ENCODE data around the gene NPAS3. TPM values are rescaled to one million over a fixed set of nuclear protein-coding genes. Genes with fewer than 3 reads are reported as not detected.

The NPAS3 gene
- total and polyA plus RNA-seq, 10 donors: 0.13 to 9.5 (median 2.9) TPM

DNA sequence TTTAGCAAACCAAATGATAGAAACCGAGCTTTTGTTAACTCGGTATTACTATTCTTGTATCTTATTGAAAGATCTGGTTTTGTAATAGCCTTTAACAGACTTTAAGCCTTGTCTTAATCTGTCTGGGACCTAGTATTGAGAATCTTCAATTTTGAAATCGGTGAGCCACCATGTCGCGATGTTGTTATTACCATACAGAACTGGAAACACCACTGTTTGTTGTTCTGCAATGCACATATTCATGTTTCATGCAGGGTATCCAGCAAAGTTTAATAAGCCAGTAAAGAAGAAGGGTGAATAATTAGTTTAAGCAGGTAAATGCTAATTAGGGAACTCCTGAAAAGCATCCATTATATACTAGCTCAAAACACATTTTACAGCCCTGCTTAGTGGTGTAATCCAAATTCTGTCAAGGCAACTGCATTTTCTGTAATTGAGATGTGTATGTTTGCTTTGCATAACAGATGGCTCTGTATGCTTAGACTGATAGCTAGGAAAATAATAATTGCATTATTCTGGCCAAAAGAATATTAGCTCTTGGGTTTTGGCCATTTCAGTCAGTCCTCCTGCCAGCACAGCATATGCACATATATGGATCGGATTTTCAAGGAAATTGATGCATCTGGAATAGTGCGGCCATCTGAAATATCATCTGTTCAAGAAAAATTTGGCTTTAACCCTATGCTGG, 623.0 kb downstream of the NPAS3 start:
- H3K9me3 ChIP-seq: no peaks in the 10 kb centered on the region
- no peaks in the 10 kb centered on the region for H3K36me3 ChIP-seq
- TF ChIP-seq POLR2AphosphoS5 (IDR thresholded peaks at IDR 0.05): no peak
- TF ChIP-seq, protein P1, sequence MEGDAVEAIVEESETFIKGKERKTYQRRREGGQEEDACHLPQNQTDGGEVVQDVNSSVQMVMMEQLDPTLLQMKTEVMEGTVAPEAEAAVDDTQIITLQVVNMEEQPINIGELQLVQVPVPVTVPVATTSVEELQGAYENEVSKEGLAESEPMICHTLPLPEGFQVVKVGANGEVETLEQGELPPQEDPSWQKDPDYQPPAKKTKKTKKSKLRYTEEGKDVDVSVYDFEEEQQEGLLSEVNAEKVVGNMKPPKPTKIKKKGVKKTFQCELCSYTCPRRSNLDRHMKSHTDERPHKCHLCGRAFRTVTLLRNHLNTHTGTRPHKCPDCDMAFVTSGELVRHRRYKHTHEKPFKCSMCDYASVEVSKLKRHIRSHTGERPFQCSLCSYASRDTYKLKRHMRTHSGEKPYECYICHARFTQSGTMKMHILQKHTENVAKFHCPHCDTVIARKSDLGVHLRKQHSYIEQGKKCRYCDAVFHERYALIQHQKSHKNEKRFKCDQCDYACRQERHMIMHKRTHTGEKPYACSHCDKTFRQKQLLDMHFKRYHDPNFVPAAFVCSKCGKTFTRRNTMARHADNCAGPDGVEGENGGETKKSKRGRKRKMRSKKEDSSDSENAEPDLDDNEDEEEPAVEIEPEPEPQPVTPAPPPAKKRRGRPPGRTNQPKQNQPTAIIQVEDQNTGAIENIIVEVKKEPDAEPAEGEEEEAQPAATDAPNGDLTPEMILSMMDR (IDR thresholded peaks at IDR 0.05 in 8 of 11, conservative IDR thresholded peaks at IDR 0.05 in 3 of 11): no peak
- WGBS, 5 donors: 79 to 97% (median 86%) methylated on average over 7 of the region's 7 CpGs
- H3K27me3 ChIP-seq (replicated peaks in 1 of 7): no peaks in the 10 kb centered on the region
- no peak for DNase-seq
- H3K27ac ChIP-seq: no peak overlapping the region
- no peak overlapping the region for H3K4me3 ChIP-seq
- H3K4me1 ChIP-seq: no peaks in the 10 kb centered on the region
- intact Hi-C loops (cut with DNase I; ENCODE audit: low total_unique reads): no loop called here

DNA sequence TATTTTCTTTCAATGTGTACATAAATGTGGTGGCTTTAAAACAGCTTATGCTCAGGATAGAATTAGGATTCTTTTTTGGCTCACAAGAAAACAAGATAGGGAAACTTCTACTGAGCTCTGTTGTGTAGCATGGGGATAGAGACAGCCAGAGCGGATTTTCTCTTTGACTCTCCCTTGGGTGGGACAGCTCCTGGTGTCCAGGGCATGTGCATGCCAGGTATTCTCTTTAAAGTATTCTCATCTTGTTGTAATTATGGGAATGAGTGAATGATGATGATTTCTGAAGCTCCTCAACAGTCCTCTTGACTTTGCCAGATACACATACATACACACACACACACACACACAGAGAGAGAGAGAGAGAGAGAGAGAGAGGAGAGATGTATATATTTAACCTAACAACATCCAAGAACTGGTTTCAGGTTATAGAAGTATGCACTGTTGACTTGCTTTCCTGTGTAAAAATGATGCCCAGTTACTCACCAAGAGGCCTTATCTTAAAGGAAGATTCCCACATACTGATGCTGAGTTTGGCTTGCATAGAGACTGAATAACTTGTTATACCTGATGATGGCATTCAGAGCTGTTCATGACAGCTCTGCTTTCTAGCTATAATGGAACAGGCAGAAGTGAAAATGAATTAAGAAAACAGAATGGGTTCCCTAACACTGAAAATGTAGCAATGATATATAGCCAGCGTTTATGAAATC, 624.7 kb downstream of the NPAS3 start:
- Histone ChIP-seq H3K36me3 (no peaks in the 10 kb centered on the region), H3K27me3 (replicated peaks in 1 of 7) (no peaks in the 10 kb centered on the region), H3K9me3 (no peaks in the 10 kb centered on the region), H3K27ac (no peak overlapping the region), H3K4me3 (no peak overlapping the region), H3K4me1 (no peaks in the 10 kb centered on the region)
- TF ChIP-seq, protein P1 (IDR thresholded peaks at IDR 0.05 in 8 of 11, conservative IDR thresholded peaks at IDR 0.05 in 3 of 11): no peak
- TF ChIP-seq POLR2A (IDR thresholded peaks at IDR 0.05): no peak
- intact Hi-C loops (cut with DNase I; ENCODE audit: low total_unique reads): no loop called here
- 78 to 94% (median 88%) methylated on average over 2 of the region's 2 CpGs for WGBS, 5 donors
- no peak for DNase-seq

DNA sequence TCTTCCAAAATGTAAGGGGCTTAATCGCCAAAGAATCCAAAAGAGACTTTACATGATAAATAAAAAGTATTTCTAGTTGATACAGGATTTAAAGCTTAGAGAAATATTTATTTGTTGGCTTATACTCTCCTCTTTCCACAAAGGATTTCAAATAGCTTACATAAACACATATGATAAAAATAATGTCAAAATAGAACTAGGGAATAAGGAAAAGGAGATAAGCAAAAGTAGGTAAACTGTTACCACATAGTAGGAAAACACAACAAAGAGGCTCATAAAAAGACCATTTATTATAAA, 625.2 kb downstream of the NPAS3 start:
- Histone ChIP-seq H3K4me3 (no peak overlapping the region), H3K36me3 (no peaks in the 10 kb centered on the region), H3K9me3 (no peaks in the 10 kb centered on the region), H3K27ac (no peak overlapping the region), H3K27me3 (replicated peaks in 1 of 7) (no peaks in the 10 kb centered on the region), H3K4me1 (no peaks in the 10 kb centered on the region)
- intact Hi-C loops (cut with DNase I; ENCODE audit: low total_unique reads): no loop called here
- DNase-seq: no peak
- 90 to 98% (median 93%) methylated on average over 1 of the region's 1 CpG for WGBS, 5 donors
- TF ChIP-seq POLR2AphosphoS5 (IDR thresholded peaks at IDR 0.05): no peak
- TF ChIP-seq, protein P1 (IDR thresholded peaks at IDR 0.05 in 8 of 11, conservative IDR thresholded peaks at IDR 0.05 in 3 of 11): no peak
- no peak for TF ChIP-seq POLR2A (IDR thresholded peaks at IDR 0.05)

DNA sequence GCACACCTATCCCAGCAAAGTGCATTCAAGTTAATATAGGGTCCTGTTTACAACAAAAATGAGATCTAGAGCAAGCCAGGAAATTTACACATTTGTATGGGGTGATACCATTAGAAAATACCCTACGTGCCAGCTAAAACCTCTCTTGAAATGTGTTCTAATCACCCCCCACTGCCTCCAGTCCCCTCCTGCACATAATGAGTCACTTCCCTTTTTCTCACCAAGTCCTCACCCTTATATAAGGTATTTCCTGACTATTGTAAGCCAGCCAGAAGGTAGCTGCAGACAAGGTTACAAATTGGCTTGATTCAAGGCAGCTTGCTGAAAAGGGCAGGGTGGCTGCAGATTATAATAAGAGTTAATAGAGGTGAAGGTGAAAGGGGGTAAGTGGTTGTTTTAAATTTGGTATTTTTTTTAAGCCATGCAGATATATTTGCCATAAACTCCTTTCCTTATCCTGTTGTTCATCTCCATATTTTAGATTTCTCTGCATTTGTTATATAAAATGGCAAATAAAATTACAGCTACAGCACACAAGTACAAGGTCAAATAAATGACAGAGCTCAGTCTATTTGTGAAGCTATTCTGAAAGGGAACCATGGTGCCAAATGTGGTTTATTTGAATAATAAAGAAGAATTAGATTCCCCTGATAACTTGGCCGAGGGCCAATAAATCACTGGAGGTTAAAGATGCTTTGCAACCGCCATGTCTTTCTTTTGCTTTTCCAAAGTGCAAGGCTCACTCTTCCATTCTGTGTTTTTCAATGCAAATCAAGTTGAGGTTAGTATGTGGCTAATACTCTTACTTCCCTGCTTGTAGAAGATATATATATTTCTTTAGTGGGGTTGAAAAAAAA, 626.3 kb downstream of the NPAS3 start:
- Histone ChIP-seq H3K27me3 (replicated peaks in 1 of 7) (no peaks in the 10 kb centered on the region), H3K9me3 (no peaks in the 10 kb centered on the region), H3K36me3 (no peaks in the 10 kb centered on the region), H3K27ac (no peak overlapping the region), H3K4me3 (no peak overlapping the region), H3K4me1 (no peaks in the 10 kb centered on the region)
- TF ChIP-seq POLR2AphosphoS5 (IDR thresholded peaks at IDR 0.05) (peak in 1 of 3 donors; percentile 24), POLR2A (IDR thresholded peaks at IDR 0.05) (no peak)
- no peak for DNase-seq
- 50 to 57% (median 54%) methylated on average over 3 of the region's 3 CpGs for WGBS, 5 donors
- intact Hi-C loops (cut with DNase I; ENCODE audit: low total_unique reads): no loop called here
